ENCODE measurements around the gene SYCP2.

DNA sequence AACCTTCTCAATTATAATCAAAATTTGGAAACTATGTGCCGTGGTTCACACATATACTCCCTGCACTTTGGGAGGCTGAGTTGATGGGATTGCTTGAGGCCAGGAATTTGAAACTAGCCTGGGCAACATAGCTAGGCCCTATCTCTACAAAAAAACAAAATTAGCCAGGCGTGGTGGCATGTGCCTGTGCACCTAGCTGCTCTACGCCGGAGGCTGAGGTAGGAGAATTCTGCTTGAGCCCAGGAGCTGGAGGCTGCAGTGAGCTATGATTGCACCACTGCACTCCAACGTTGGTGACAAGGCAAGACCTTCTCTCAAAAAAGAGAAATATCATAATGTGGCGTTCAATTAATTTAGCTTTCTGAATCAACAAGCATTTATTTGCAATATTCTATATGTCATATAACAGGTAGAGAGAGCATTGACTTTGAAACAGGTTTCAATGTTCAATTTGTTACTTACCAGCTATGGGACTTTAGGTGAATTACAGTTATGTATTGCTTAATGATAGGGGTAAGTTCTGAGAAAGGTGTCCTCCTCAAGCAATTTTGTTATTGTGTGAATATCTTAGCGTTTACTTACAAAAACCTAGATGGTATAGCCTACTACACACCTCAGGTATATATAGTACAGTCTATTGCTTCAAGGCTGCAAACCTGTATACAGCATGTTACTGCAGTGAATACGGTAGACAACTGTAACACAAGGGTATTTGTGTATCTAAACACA, 2.2 kb upstream of the SYCP2 start:
- no peak for TF ChIP-seq POLR2A (IDR thresholded peaks at IDR 0.05)
- TF ChIP-seq CTCF (IDR thresholded peaks at IDR 0.05), result no peak
